ENCODE results near the gene DIP2C. TPM values are rescaled to one million over a fixed set of nuclear protein-coding genes. Genes with fewer than 3 reads are reported as not detected.
"Not testable (repeated sequence)": the region's sequence is repeated elsewhere in the genome, so short reads cannot be mapped to it uniquely, and the experiment has no call there.

The DIP2C gene
- total RNA-seq, 1 experiment from 2014 or later, result 5.3 TPM

GRCh38 chr10:406976-407375 is 282.5 kb downstream of the DIP2C start:
- no peak for DNase-seq (ENCODE audit: extremely low read depth, low read depth)

GRCh38 chr10:405648-406047 is 283.8 kb downstream of the DIP2C start:
- DNase-seq (ENCODE audit: extremely low read depth, low read depth), result no peak

- DNase-seq (ENCODE audit: extremely low read depth, low read depth), result no peak
These were observed 284.5 kb downstream of the DIP2C start for GRCh38 chr10:404991-405390.

- no peak for DNase-seq (ENCODE audit: extremely low read depth, low read depth)
These were observed 285.1 kb downstream of the DIP2C start for GRCh38 chr10:404346-404745.

GRCh38 chr10:398954-399353 is 290.5 kb downstream of the DIP2C start:
- no peak for DNase-seq (ENCODE audit: extremely low read depth, low read depth)

- no peak for DNase-seq (ENCODE audit: extremely low read depth, low read depth)
These were observed 292.0 kb downstream of the DIP2C start for GRCh38 chr10:397321-398068.

GRCh38 chr10:396535-397220 is 292.8 kb downstream of the DIP2C start:
- no peak for DNase-seq (ENCODE audit: extremely low read depth, low read depth)

- DNase-seq (ENCODE audit: extremely low read depth, low read depth), result no peak
These were observed 293.4 kb downstream of the DIP2C start for GRCh38 chr10:396107-396506.

- no peak for DNase-seq (ENCODE audit: extremely low read depth, low read depth)
These were observed 293.8 kb downstream of the DIP2C start for GRCh38 chr10:395665-396064.

- not testable (repeated sequence) for DNase-seq (ENCODE audit: extremely low read depth, low read depth)
These were observed 294.9 kb downstream of the DIP2C start for GRCh38 chr10:394439-395101.

- DNase-seq (ENCODE audit: extremely low read depth, low read depth), result no peak
These were observed 295.6 kb downstream of the DIP2C start for GRCh38 chr10:393787-394438.

- DNase-seq (ENCODE audit: extremely low read depth, low read depth), result no peak
These were observed 296.2 kb downstream of the DIP2C start for GRCh38 chr10:393106-393745.

- no peak for DNase-seq (ENCODE audit: extremely low read depth, low read depth)
These were observed 296.8 kb downstream of the DIP2C start for GRCh38 chr10:392705-393037.

- no peak for DNase-seq (ENCODE audit: extremely low read depth, low read depth)
These were observed 297.4 kb downstream of the DIP2C start for GRCh38 chr10:391847-392704.

- DNase-seq (ENCODE audit: extremely low read depth, low read depth), result no peak
These were observed 298.2 kb downstream of the DIP2C start for GRCh38 chr10:391305-391704.

- no peak for DNase-seq (ENCODE audit: extremely low read depth, low read depth)
These were observed 298.9 kb downstream of the DIP2C start for GRCh38 chr10:390449-391100.

GRCh38 chr10:389836-390448 is 299.5 kb downstream of the DIP2C start:
- no peak for DNase-seq (ENCODE audit: extremely low read depth, low read depth)

- no peak for DNase-seq (ENCODE audit: extremely low read depth, low read depth)
These were observed 300.1 kb downstream of the DIP2C start for GRCh38 chr10:389261-389790.

- DNase-seq (ENCODE audit: extremely low read depth, low read depth), result no peak
These were observed 300.8 kb downstream of the DIP2C start for GRCh38 chr10:388661-389045.
